ENCODE measurements around the gene TIMP3.

The TIMP3 gene

DNA sequence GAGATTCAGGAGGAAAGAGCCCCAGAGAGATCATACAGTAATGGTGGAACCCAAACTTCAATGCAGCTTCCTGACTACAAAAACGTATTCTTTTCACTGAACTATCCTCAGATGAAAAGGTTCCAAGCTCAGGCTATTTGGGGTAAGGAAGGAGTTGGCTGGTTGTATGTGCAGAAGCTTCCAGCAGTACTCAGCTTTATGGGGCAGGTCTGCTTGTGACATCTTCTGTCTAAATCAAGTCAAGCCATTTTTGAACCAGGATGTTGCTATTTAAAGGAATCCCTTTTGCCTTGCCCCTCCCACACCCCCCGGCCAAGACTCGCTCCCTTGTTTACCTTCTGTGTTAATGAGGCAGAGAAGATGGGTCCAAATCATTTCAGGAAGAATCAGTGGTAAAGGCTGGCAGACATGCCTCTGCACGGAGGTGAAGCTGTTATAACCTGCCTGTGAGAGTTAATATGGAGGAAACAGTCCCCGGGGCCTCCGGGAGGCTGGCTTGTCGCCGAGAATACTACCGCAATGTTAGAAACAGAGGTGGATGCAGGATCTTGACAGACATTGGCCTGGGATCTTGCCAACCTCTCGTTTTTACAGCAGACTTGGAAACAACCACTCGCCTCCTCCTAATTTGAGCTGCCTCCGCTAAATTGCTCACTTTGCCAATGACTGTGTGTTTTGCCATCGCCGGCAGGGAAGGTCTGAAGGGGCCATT is 45.4 kb downstream of the TIMP3 start:
- no peaks in the 10 kb centered on the region for H3K4me1 Mint-ChIP-seq
- H3K9me3 Mint-ChIP-seq, result no peaks in the 10 kb centered on the region
- DNase-seq (ENCODE audit: low spot score in 2 of 2), result no peak
- H3K4me3 Mint-ChIP-seq, result no peak overlapping the region
- H3K27me3 Mint-ChIP-seq, result peaks cover 62% of the 10 kb centered on the region
- H3K27ac Mint-ChIP-seq (ENCODE audit: low read depth), result no peak overlapping the region
- no peak for ATAC-seq (replicated peaks; ENCODE audit: extremely low read depth, poor library complexity, severe bottlenecking)
- H3K36me3 Mint-ChIP-seq (ENCODE audit: insufficient read depth), result no peaks in the 10 kb centered on the region

- H3K27ac Mint-ChIP-seq (ENCODE audit: low read depth), result no peak overlapping the region
- DNase-seq (ENCODE audit: low spot score in 2 of 2), result no peak
- no peaks in the 10 kb centered on the region for H3K36me3 Mint-ChIP-seq (ENCODE audit: insufficient read depth)
- H3K4me1 Mint-ChIP-seq, result no peaks in the 10 kb centered on the region
- no peak for ATAC-seq (replicated peaks; ENCODE audit: extremely low read depth, poor library complexity, severe bottlenecking)
- no peak overlapping the region for H3K4me3 Mint-ChIP-seq
- H3K9me3 Mint-ChIP-seq, result no peaks in the 10 kb centered on the region
- H3K27me3 Mint-ChIP-seq, result peaks cover 69% of the 10 kb centered on the region
Observed at GRCh38 chr22:32848226-32848625, 46.7 kb downstream of the TIMP3 start.

DNA sequence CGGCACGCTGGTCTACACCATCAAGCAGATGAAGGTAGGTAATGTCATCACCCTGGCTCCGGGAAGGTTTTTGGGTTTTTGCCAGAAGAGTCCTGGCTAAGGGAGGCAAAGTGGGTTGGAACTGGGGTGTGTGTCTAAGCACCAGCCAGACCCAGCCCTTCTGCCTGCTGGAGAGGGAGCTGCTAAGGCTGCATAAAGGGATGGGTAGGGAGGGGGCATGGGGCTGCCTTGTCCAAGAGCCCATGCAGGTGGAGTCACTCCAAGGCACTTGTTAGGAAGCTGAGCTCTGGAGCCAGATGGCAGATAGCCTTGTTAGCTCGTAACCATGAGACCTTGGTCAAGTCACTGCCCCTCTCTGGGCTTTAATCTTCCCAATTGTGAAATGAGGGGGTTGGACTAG is 48.0 kb downstream of the TIMP3 start:
- H3K36me3 Mint-ChIP-seq (ENCODE audit: insufficient read depth), result no peaks in the 10 kb centered on the region
- peaks cover 56% of the 10 kb centered on the region for H3K27me3 Mint-ChIP-seq
- no peak overlapping the region for H3K27ac Mint-ChIP-seq (ENCODE audit: low read depth)
- no peak overlapping the region for H3K4me3 Mint-ChIP-seq
- DNase-seq (ENCODE audit: low spot score in 2 of 2), result no peak
- H3K4me1 Mint-ChIP-seq, result no peaks in the 10 kb centered on the region
- H3K9me3 Mint-ChIP-seq, result no peaks in the 10 kb centered on the region
- ATAC-seq (replicated peaks; ENCODE audit: extremely low read depth, poor library complexity, severe bottlenecking), result no peak

DNA sequence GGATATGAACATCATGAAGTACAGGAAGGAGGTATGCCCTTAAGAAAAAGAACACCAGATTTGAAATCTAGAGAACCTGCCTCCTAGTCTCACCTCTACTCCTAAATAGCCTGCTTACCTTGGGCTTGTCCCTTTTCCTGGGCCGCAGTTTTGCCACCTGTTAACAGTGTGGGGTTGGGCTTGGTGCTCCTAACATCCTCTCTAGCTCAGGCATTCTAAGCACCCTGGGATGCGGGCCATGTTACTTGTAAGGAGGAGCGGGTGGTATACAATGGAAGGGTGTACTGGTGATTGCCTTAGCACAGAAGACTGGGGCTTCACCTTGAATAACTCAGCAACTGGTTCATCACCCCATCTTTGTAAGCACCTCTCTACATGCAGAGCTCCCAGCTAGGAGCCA is 48.7 kb downstream of the TIMP3 start:
- no peak for ATAC-seq (replicated peaks; ENCODE audit: extremely low read depth, poor library complexity, severe bottlenecking)
- H3K9me3 Mint-ChIP-seq, result no peaks in the 10 kb centered on the region
- H3K4me3 Mint-ChIP-seq, result no peak overlapping the region
- H3K4me1 Mint-ChIP-seq, result no peaks in the 10 kb centered on the region
- no peaks in the 10 kb centered on the region for H3K36me3 Mint-ChIP-seq (ENCODE audit: insufficient read depth)
- H3K27ac Mint-ChIP-seq (ENCODE audit: low read depth), result no peak overlapping the region
- H3K27me3 Mint-ChIP-seq, result peaks cover 55% of the 10 kb centered on the region
- DNase-seq (ENCODE audit: low spot score in 2 of 2), result no peak

DNA sequence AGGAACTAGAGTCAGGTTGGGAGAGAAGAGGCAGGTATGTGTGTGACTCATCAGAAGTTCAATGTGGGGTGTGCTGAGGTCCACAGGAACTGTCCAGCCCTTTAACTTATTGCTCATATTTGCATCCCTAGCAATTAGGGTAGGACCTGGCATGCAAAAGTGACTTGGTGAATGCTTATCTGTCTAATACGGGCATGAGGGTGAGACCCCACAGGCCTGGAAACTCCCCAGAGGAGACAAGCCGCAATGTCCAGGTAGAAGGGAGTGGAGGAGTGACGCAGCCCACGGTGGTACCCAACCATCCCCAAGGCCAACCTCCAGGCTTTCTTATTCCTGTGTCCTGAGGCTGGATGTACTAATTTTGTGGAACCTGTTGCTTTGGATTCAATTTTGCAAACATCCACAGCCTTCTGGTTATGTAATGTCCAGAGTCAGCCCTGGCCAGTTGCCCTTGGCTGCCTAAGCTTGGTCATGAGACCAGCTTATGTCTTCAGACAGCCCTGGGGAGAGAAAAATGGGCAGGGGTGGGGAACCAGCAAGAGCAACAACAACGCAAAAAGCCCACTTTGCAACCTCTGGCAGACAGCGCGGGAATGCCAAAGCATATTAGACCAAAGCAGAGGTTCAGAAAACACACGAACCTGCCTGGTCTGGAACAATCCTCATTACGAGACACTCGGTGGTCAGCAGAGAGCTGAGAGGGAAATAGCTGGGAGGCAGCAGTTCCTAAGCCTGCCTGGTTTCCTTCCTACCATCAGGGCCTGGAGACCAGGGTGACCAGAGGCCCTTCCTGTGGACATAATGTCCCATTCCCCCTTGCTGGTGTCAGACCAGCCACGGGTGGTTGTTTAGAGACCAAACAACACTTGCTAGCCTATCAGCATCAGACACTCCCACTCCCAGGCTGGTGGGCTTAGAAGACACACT is 49.3 kb downstream of the TIMP3 start:
- DNase-seq (ENCODE audit: low spot score in 2 of 2), result no peak
- H3K4me3 Mint-ChIP-seq, result no peak overlapping the region
- no peaks in the 10 kb centered on the region for H3K9me3 Mint-ChIP-seq
- no peaks in the 10 kb centered on the region for H3K4me1 Mint-ChIP-seq
- H3K27me3 Mint-ChIP-seq, result peaks cover 49% of the 10 kb centered on the region
- no peak overlapping the region for H3K27ac Mint-ChIP-seq (ENCODE audit: low read depth)
- ATAC-seq (replicated peaks; ENCODE audit: extremely low read depth, poor library complexity, severe bottlenecking), result no peak
- H3K36me3 Mint-ChIP-seq (ENCODE audit: insufficient read depth), result no peaks in the 10 kb centered on the region

DNA sequence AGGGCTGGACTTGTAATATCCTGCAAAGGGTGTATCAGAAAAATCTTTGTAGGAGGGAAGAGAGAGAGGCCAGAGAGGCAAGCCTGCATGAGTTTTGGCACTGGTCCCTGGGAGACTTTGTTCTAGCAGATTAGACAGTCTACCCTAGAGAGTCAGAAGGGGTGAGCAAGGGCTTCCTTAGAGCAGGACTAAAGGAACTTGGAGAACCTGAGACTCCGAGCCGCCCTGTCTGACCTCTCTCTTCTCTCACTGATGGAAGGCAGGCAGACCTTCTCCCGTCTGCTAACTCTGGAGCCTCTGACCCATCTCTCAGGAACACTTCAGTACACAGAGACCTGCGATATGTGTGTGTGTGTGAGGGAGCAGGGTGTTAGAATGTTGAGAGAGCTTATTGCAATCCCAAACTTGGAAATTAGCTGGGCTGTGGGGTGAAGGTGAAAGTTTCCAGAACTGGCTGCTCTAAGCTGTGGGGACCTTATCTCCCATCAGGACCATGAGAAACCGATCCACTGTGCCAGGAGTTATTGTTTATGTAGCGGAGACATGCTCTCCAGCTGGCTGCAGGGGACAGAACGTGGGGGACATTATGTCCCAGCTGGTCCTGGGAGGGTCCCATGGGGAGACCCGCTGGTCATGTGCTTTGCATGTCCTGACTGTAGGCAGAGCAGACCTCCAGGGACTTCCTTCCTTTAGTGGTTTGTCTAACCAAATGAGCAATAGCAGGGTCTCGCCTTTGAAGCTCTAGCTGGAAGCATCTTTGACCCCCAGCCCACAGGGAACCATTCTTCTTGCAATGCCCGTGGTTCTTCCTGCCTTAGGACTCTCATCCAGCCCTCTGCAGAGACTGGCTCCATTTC is 51.1 kb downstream of the TIMP3 start:
- no peak overlapping the region for H3K4me3 Mint-ChIP-seq
- no peaks in the 10 kb centered on the region for H3K9me3 Mint-ChIP-seq
- peaks cover 34% of the 10 kb centered on the region for H3K27me3 Mint-ChIP-seq
- no peak overlapping the region for H3K27ac Mint-ChIP-seq (ENCODE audit: low read depth)
- no peaks in the 10 kb centered on the region for H3K4me1 Mint-ChIP-seq
- ATAC-seq (replicated peaks; ENCODE audit: extremely low read depth, poor library complexity, severe bottlenecking) (no peak), DNase-seq (ENCODE audit: low spot score in 2 of 2) (no peak)
- H3K36me3 Mint-ChIP-seq (ENCODE audit: insufficient read depth), result no peaks in the 10 kb centered on the region

DNA sequence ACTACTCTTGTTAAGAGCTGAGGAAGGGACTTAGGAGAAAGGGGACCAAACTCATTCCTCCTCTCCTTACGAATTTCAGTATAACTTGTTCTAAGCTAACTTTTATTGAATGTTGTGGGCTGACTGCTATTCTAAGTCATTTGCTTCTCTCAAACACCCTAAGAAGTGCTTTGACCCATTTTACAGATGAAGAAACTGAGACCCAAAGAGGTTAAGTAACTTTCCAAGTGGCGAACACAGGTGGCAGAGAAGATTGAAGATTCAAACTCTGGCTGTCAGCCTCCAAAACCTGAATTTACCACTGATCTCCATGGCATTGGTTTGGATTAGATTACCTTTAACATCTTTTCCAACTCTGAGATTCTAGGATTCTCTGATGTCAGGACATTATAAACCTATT is 52.2 kb downstream of the TIMP3 start:
- no peaks in the 10 kb centered on the region for H3K36me3 Mint-ChIP-seq (ENCODE audit: insufficient read depth)
- ATAC-seq (replicated peaks; ENCODE audit: extremely low read depth, poor library complexity, severe bottlenecking) (no peak), DNase-seq (ENCODE audit: low spot score in 2 of 2) (no peak)
- H3K9me3 Mint-ChIP-seq, result no peaks in the 10 kb centered on the region
- H3K4me3 Mint-ChIP-seq, result no peak overlapping the region
- H3K27me3 Mint-ChIP-seq, result peaks cover 23% of the 10 kb centered on the region
- H3K4me1 Mint-ChIP-seq, result no peaks in the 10 kb centered on the region
- no peak overlapping the region for H3K27ac Mint-ChIP-seq (ENCODE audit: low read depth)

DNA sequence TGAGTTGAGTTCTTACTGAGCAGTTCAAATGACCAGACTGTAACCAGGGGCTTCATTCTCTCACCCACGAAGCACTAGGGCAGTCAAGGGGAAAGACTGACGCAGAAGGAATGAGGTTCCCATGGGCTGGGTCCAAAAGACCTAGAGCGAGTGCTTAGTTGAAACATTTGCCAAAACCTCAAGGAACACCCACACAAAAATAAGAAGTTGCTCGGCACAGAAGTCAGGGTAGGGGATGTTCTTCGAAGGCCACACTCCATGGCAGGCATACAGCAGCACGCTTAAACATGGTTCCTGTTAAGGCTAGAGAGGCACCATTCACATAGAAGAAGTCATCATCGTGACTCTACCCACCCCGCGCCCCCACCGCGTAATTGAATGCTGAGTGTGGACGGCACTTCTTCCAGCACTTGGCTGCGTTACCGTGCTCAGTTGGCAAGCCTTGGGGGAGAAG is 52.9 kb downstream of the TIMP3 start:
- ATAC-seq (replicated peaks; ENCODE audit: extremely low read depth, poor library complexity, severe bottlenecking), result no peak
- Mint-ChIP-seq H3K4me1 (no peaks in the 10 kb centered on the region), H3K36me3 (ENCODE audit: insufficient read depth) (no peaks in the 10 kb centered on the region), H3K9me3 (no peaks in the 10 kb centered on the region), H3K27me3 (peaks cover 16% of the 10 kb centered on the region), H3K4me3 (no peak overlapping the region), H3K27ac (ENCODE audit: low read depth) (no peak overlapping the region)
- no peak for DNase-seq (ENCODE audit: low spot score in 2 of 2)

DNA sequence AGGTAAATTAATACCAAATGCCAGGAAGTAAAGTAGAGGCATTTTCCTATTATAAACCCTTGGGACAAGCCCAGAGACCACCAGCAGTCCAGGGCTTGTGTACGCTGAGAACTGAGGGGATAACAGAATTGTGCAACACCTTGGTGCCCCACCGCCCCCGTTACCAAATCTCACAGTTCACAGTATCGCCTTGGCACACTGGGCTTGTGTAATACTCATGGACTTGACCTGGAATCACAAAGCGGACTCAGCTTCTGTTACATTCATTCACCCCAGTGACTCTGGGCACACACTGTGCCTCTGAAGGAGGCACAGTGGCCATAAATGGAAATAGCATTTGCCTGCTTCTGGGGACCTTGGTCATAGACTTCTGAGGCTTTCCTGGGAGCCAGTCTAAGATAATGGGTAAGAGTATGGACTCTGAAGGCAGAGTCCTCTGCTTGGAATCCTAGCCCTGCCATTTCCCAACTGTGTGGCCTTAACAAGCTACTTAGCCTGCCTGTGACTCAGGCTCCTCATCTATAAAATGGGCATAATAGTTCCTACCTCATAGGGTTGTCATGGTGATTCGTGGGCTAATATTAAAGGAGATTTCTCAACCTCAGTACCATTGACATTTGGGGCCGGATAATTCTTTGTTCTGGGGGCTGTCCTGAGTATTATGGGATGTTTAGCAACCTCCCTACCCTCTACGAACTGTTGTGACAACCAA is 53.7 kb downstream of the TIMP3 start:
- no peaks in the 10 kb centered on the region for H3K9me3 Mint-ChIP-seq
- H3K27me3 Mint-ChIP-seq, result peaks cover 15% of the 10 kb centered on the region
- no peaks in the 10 kb centered on the region for H3K36me3 Mint-ChIP-seq (ENCODE audit: insufficient read depth)
- no peak overlapping the region for H3K4me3 Mint-ChIP-seq
- H3K27ac Mint-ChIP-seq (ENCODE audit: low read depth), result no peak overlapping the region
- ATAC-seq (replicated peaks; ENCODE audit: extremely low read depth, poor library complexity, severe bottlenecking), result no peak
- DNase-seq (ENCODE audit: low spot score in 2 of 2), result no peak
- no peaks in the 10 kb centered on the region for H3K4me1 Mint-ChIP-seq

- DNase-seq (ENCODE audit: low spot score in 2 of 2) (no peak), ATAC-seq (replicated peaks; ENCODE audit: extremely low read depth, poor library complexity, severe bottlenecking) (no peak)
- H3K4me3 Mint-ChIP-seq, result no peak overlapping the region
- H3K4me1 Mint-ChIP-seq, result no peaks in the 10 kb centered on the region
- no peaks in the 10 kb centered on the region for H3K36me3 Mint-ChIP-seq (ENCODE audit: insufficient read depth)
- H3K9me3 Mint-ChIP-seq, result no peaks in the 10 kb centered on the region
- H3K27ac Mint-ChIP-seq (ENCODE audit: low read depth), result no peak overlapping the region
- no peaks in the 10 kb centered on the region for H3K27me3 Mint-ChIP-seq
Observed at GRCh38 chr22:32858121-32858703, 56.7 kb downstream of the TIMP3 start.

DNA sequence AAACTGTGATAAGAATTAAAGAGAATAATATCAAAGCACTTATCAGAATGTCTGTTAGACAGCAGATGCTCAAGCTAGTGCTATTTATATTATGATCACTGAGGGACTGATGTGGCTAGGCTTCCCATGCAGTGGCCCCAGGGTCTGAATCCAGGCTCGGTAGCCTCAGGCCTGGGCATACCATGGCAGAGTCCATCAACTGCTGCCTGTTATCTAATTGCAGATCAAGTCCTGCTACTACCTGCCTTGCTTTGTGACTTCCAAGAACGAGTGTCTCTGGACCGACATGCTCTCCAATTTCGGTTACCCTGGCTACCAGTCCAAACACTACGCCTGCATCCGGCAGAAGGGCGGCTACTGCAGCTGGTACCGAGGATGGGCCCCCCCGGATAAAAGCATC is 57.5 kb downstream of the TIMP3 start:
- DNase-seq (ENCODE audit: low spot score in 2 of 2), result no peak
- H3K4me1 Mint-ChIP-seq, result no peaks in the 10 kb centered on the region
- no peak overlapping the region for H3K27ac Mint-ChIP-seq (ENCODE audit: low read depth)
- no peak for ATAC-seq (replicated peaks; ENCODE audit: extremely low read depth, poor library complexity, severe bottlenecking)
- H3K36me3 Mint-ChIP-seq (ENCODE audit: insufficient read depth), result no peaks in the 10 kb centered on the region
- no peaks in the 10 kb centered on the region for H3K9me3 Mint-ChIP-seq
- H3K27me3 Mint-ChIP-seq, result no peaks in the 10 kb centered on the region
- H3K4me3 Mint-ChIP-seq, result no peak overlapping the region

DNA sequence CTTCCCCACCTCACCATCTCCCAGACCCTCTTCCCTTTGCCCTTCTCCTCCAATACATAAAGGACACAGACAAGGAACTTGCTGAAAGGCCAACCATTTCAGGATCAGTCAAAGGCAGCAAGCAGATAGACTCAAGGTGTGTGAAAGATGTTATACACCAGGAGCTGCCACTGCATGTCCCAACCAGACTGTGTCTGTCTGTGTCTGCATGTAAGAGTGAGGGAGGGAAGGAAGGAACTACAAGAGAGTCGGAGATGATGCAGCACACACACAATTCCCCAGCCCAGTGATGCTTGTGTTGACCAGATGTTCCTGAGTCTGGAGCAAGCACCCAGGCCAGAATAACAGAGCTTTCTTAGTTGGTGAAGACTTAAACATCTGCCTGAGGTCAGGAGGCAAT is 58.2 kb downstream of the TIMP3 start:
- H3K9me3 Mint-ChIP-seq, result no peaks in the 10 kb centered on the region
- no peak overlapping the region for H3K4me3 Mint-ChIP-seq
- no peaks in the 10 kb centered on the region for H3K4me1 Mint-ChIP-seq
- H3K27me3 Mint-ChIP-seq, result peaks cover 4% of the 10 kb centered on the region
- no peaks in the 10 kb centered on the region for H3K36me3 Mint-ChIP-seq (ENCODE audit: insufficient read depth)
- H3K27ac Mint-ChIP-seq (ENCODE audit: low read depth), result no peak overlapping the region
- ATAC-seq (replicated peaks; ENCODE audit: extremely low read depth, poor library complexity, severe bottlenecking), result no peak
- DNase-seq (ENCODE audit: low spot score in 2 of 2), result no peak

All from central memory CD8-positive, alpha-beta T cell (primary cell).